ENCODE results near the gene NOP9. TPM values are rescaled to one million over a fixed set of nuclear protein-coding genes. Genes with fewer than 3 reads are reported as not detected.
A peak's percentile ranks its signal among the peaks of the same experiment; 100 is the strongest.

The NOP9 gene
- total RNA-seq, 4 donors from 2014 or later, result 19.4 to 29.2 (median 22.8) TPM

DNA sequence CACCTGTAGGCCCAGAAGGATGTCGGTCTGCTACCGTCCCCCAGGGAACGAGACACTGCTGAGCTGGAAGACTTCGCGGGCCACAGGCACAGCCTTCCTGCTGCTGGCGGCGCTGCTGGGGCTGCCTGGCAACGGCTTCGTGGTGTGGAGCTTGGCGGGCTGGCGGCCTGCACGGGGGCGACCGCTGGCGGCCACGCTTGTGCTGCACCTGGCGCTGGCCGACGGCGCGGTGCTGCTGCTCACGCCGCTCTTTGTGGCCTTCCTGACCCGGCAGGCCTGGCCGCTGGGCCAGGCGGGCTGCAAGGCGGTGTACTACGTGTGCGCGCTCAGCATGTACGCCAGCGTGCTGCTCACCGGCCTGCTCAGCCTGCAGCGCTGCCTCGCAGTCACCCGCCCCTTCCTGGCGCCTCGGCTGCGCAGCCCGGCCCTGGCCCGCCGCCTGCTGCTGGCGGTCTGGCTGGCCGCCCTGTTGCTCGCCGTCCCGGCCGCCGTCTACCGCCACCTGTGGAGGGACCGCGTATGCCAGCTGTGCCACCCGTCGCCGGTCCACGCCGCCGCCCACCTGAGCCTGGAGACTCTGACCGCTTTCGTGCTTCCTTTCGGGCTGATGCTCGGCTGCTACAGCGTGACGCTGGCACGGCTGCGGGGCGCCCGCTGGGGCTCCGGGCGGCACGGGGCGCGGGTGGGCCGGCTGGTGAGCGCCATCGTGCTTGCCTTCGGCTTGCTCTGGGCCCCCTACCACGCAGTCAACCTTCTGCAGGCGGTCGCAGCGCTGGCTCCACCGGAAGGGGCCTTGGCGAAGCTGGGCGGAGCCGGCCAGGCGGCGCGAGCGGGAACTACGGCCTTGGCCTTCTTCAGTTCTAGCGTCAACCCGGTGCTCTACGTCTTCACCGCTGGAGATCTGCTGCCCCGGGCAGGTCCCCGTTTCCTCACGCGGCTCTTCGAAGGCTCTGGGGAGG lies 11.3 kb downstream of the NOP9 start, which contains the start of gene LTB4R:
Gene LTB4R, plus strand, starts transcription at position 857 of the 959 bp plus-strand sequence. CDS start 4,150 bp downstream, outside the sequence.
- no CpG with 5 or more reads among the region's 99 CpGs for WGBS, 2 donors (ENCODE audit: low coverage in 1 of 2)
- ATAC-seq, result peak; percentile 89
- Histone ChIP-seq H3K36me3 (peaks cover 0 to 20% of the 10 kb centered on the region in 2 donors), H3K4me1 (peaks cover 0 to 75% (median 14%) of the 10 kb centered on the region in 3 donors), H3K9me3 (no peaks in the 10 kb centered on the region), H3K4me3 (peak within 1 kb of the TSS; percentile 40 to 65), H3K27ac (peak within 1 kb of the TSS; percentile 14 to 87 (median 86)), H3K27me3 (peaks cover 16% of the 10 kb centered on the region)
- TF ChIP-seq, protein P1, sequence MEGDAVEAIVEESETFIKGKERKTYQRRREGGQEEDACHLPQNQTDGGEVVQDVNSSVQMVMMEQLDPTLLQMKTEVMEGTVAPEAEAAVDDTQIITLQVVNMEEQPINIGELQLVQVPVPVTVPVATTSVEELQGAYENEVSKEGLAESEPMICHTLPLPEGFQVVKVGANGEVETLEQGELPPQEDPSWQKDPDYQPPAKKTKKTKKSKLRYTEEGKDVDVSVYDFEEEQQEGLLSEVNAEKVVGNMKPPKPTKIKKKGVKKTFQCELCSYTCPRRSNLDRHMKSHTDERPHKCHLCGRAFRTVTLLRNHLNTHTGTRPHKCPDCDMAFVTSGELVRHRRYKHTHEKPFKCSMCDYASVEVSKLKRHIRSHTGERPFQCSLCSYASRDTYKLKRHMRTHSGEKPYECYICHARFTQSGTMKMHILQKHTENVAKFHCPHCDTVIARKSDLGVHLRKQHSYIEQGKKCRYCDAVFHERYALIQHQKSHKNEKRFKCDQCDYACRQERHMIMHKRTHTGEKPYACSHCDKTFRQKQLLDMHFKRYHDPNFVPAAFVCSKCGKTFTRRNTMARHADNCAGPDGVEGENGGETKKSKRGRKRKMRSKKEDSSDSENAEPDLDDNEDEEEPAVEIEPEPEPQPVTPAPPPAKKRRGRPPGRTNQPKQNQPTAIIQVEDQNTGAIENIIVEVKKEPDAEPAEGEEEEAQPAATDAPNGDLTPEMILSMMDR (IDR thresholded peaks at IDR 0.05), result peak in 3 of 4 experiments; percentile 46 to 61 (median 53)
- peak; percentile 40 for TF ChIP-seq POLR2AphosphoS5 (IDR thresholded peaks at IDR 0.05)
- TF ChIP-seq POLR2A (IDR thresholded peaks at IDR 0.05), result peak in 1 of 2 donors; percentile 20
- TF ChIP-seq EP300 (IDR thresholded peaks at IDR 0.05), result no peak

DNA sequence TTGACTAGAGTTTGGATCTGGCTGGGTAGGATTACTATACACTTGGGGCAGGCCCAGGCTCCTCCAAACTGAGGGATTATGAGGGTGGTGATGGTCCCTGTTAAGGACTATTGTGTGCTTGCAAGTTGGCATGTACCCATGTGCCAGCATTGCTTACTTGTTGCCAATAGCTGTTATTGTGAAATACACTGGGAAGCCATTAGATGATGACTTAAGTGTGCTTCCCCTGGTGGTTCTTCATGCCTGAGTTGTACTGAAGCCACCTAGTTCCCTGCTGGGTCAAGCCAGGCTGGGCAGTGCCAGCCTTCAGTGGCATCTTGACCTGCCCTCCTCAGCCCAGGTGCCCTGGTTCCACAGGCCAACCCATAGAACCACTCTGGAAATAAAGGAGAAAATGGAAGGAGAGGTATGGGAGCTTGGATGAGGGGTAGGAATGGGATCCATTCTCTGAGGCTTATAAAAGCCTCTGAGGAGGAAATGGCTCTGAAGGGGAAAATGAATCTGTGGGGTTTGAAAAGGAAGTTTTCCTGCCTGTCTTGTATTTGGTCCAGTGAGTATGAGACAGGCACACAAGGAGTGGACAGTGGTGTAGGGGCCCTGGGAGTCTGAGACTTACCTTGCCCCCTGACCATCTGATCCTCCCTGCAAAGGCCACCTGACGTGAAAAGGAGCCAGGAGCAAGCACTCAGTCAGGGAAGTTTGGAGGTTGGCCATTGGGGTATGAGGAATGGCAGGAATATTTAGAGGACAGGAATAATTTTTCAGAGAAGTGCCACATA lies 12.4 kb downstream of the NOP9 start:
- WGBS, 2 donors (ENCODE audit: low coverage in 1 of 2), result 67 to 83% methylated on average over 1 of the region's 1 CpG
- peak overlapping the region; percentile 40 to 65 for H3K4me3 ChIP-seq

DNA sequence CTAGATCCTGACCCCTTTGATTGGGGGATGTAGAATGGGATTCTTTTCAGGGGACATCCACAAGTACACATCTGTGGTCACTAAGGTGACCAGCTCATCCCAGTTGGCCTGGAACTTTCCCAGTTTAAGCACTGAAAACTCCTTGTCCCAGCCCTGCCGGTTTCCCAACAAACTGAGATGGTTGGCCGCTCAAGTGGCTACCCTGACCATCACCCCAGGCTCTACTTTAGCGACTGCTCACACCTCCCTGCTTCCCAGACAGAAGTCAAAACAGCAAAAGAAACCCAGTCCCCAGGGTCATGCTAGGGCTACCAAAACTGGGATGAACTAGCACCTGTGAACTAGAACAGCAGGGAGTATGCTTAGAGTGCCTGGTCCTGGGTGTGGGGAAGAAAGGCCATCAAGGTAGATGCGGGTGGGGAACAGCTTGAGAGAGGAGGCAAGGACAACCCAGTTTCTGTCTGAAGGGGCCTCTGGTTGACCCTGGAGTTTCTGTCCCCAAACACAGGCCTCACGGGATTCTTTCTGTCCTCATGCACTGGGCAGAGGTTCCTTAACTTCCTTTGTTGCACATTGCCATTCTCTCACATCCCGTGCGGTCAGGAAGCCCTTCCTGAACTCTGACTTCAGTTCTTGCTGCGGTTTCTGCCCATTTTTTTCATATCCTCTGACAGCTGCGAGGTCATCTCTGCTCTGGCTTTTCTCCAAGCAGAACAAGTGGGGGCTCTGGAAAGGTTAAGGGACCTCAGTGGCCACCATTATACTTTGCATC lies 13.3 kb downstream of the NOP9 start:
- Histone ChIP-seq H3K4me1 (peaks cover 0 to 85% (median 14%) of the 10 kb centered on the region in 3 donors), H3K27me3 (peaks cover 36% of the 10 kb centered on the region), H3K4me3 (no peak overlapping the region), H3K36me3 (peaks cover 0 to under 1% of the 10 kb centered on the region in 2 donors), H3K27ac (peak overlapping the region in 3 of 4 donors; percentile 85 to 87 (median 86)), H3K9me3 (no peaks in the 10 kb centered on the region)
- 72 to 80% methylated on average over 5 to 7 of the region's 9 CpGs for WGBS, 2 donors (ENCODE audit: low coverage in 1 of 2)
- TF ChIP-seq POLR2AphosphoS5 (IDR thresholded peaks at IDR 0.05), result no peak
- TF ChIP-seq, protein P1 (IDR thresholded peaks at IDR 0.05), result no peak
- TF ChIP-seq EP300 (IDR thresholded peaks at IDR 0.05), result no peak
- no peak for TF ChIP-seq POLR2A (IDR thresholded peaks at IDR 0.05)
- no peak for ATAC-seq

More for the DNA sequence above, 12.4 kb downstream of the NOP9 start:
- Histone ChIP-seq H3K9me3 (no peaks in the 10 kb centered on the region), H3K27me3 (peaks cover 27% of the 10 kb centered on the region), H3K27ac (peak overlapping the region in 3 of 4 donors; percentile 85 to 87 (median 86)), H3K36me3 (peaks cover 0 to 9% of the 10 kb centered on the region in 2 donors), H3K4me1 (peaks cover 0 to 86% (median 14%) of the 10 kb centered on the region in 3 donors)
- no peak for ATAC-seq
- TF ChIP-seq EP300 (IDR thresholded peaks at IDR 0.05), result no peak
- TF ChIP-seq, protein P1 (IDR thresholded peaks at IDR 0.05), result no peak
- no peak for TF ChIP-seq POLR2A (IDR thresholded peaks at IDR 0.05)
- TF ChIP-seq POLR2AphosphoS5 (IDR thresholded peaks at IDR 0.05), result no peak

DNA sequence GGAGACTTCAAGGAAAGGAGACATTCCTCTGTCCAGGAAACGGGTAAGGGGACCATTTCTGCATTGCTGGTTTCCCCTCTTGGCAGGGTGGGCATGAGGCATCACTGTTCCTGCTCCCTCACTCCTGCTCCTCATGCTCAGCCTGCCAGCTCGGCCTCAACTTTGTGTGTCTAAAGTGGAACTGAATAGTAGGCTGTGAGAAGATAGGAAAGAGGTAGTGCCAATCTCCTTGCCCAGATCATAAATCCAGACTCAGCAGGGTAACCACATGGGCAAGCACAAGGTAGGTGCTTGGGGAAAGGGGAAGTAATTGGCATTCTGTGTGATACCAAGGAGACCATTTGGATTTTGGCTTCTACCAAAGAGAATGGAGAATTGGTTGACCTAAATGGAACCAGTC lies 14.3 kb downstream of the NOP9 start:
- ATAC-seq, result no peak
- peak overlapping the region in 2 of 4 donors; percentile 13 to 43 for H3K27ac ChIP-seq
- 69% methylated on average over 2 of the region's 2 CpGs; no CpG with 5 or more reads in 1 of the 2 donors for WGBS, 2 donors (ENCODE audit: low coverage in 1 of 2)
- TF ChIP-seq, protein P1 (IDR thresholded peaks at IDR 0.05), result no peak
- TF ChIP-seq EP300 (IDR thresholded peaks at IDR 0.05), result no peak
- TF ChIP-seq POLR2AphosphoS5 (IDR thresholded peaks at IDR 0.05), result no peak
- no peak for TF ChIP-seq POLR2A (IDR thresholded peaks at IDR 0.05)
- H3K4me3 ChIP-seq, result no peak overlapping the region
- H3K27me3 ChIP-seq, result peaks cover 46% of the 10 kb centered on the region
- no peaks in the 10 kb centered on the region for H3K9me3 ChIP-seq
- no peaks in the 10 kb centered on the region for H3K36me3 ChIP-seq
- peaks cover 0 to 76% (median 14%) of the 10 kb centered on the region in 3 donors for H3K4me1 ChIP-seq

Measured in gastroesophageal sphincter (tissue), 4 donors.